Breast epithelium (tissue), 3 donors: Measurements from ENCODE around the gene TSSC4.

Experiments used
- POLR2A ChIP-seq: fragments of 450-650 bp; IDR thresholded peaks from one replicate; pipeline ENCODE4 v1.6.1; 2016; ENCODE audit warnings: antibody characterized with exemption, mild to moderate bottlenecking, moderate library complexity
- POLR2AphosphoS5 ChIP-seq, 3 donors: sonication (generic); formaldehyde crosslinking; IDR thresholded peaks; one replicate each; pipeline ENCODE4 v1.6.1; 2017; ENCODE audit warnings: antibody characterized with exemption in 3 of 3
- TF ChIP-seq, protein P1 (sequence below), 3 donors: fragments of 450-650 bp; IDR thresholded peaks; one replicate each; pipeline ENCODE4 v1.5.1; 2016 to 2017; ENCODE audit warnings: antibody characterized with exemption in 3 of 3, mild to moderate bottlenecking in 3 of 3, moderate library complexity in 3 of 3

DNA sequence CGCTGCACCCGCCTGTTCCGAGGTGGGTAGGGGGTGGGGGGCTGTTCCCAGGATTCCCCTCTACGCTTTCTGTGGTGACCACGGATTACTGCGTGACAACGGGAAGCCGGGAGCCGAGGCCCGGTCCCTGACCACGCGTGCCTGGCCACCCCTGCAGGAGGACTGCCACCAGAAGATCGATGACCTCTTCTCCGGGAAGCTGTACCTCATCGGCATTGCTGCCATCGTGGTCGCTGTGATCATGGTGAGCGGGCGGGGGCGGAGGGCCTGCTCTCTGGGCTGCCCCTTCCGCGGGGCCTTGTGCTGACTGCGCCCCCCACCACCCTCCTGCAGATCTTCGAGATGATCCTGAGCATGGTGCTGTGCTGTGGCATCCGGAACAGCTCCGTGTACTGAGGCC, 4.1 kb upstream of the TSSC4 start:
- TF ChIP-seq, protein P1, sequence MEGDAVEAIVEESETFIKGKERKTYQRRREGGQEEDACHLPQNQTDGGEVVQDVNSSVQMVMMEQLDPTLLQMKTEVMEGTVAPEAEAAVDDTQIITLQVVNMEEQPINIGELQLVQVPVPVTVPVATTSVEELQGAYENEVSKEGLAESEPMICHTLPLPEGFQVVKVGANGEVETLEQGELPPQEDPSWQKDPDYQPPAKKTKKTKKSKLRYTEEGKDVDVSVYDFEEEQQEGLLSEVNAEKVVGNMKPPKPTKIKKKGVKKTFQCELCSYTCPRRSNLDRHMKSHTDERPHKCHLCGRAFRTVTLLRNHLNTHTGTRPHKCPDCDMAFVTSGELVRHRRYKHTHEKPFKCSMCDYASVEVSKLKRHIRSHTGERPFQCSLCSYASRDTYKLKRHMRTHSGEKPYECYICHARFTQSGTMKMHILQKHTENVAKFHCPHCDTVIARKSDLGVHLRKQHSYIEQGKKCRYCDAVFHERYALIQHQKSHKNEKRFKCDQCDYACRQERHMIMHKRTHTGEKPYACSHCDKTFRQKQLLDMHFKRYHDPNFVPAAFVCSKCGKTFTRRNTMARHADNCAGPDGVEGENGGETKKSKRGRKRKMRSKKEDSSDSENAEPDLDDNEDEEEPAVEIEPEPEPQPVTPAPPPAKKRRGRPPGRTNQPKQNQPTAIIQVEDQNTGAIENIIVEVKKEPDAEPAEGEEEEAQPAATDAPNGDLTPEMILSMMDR (IDR thresholded peaks at IDR 0.05): no peak
- TF ChIP-seq POLR2A: no peak
- TF ChIP-seq POLR2AphosphoS5 (IDR thresholded peaks at IDR 0.05): no peak
